ENCODE results near the gene C3orf85.
"Not testable (repeated sequence)": the region's sequence is repeated elsewhere in the genome, so short reads cannot be mapped to it uniquely, and the experiment has no call there.

Gene C3orf85

DNA sequence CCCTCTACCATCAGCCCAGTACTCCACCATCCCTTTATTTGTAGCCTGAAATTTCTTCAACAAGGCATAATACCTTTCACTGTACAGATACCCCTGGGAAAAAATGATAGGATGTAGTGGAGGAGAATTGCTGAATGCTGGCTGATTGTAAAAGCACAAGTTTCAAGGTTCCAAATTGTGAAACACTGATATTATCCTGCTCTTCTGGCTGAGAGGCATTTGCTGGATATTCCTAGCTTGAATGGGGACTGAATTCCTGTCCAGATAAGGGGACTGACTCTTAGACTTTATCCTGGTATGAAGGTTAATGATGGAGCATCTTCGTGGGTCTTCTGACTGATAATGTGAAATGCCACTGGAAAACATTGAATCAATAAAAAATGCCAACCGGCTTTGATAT is 9.0 kb upstream of the C3orf85 start:
- DNase-seq (no peak), ATAC-seq (replicated peaks) (no peak)
- peaks cover 0 to 2% of the 10 kb centered on the region in 2 donors for H3K36me3 Mint-ChIP-seq
- H3K4me1 Mint-ChIP-seq = peaks cover 4 to 5% of the 10 kb centered on the region in 2 donors
- no peak overlapping the region for H3K27ac Mint-ChIP-seq
- H3K27me3 Mint-ChIP-seq = no peaks in the 10 kb centered on the region
- no peak overlapping the region for H3K4me3 Mint-ChIP-seq
- peaks cover 2 to 3% of the 10 kb centered on the region in 2 donors for H3K9me3 Mint-ChIP-seq

DNA sequence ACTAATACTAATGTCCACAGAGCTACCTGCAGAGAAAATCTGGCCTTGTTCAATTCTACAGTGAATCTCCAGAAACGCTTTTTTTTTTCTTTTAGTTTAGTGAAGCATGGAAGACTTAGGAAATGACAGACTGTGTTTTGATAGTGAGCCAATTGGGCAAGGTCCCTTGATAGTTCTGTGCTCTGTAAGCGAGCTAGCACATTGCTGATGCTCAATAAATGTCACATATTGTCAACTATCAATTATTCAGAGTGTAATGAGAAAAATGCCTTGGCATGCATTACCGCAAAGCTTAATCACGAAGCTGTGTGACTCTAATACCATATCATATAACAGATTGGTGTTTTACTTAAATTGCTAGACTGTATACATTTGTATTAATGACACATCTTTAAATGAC is 5.2 kb upstream of the C3orf85 start:
- Mint-ChIP-seq H3K27me3 (no peaks in the 10 kb centered on the region), H3K27ac (no peak overlapping the region), H3K9me3 (peaks cover 2 to 3% of the 10 kb centered on the region in 2 donors), H3K4me1 (no peaks in the 10 kb centered on the region), H3K4me3 (no peak overlapping the region), H3K36me3 (no peaks in the 10 kb centered on the region)
- no peak for DNase-seq
- no peak for ATAC-seq (replicated peaks)

DNA sequence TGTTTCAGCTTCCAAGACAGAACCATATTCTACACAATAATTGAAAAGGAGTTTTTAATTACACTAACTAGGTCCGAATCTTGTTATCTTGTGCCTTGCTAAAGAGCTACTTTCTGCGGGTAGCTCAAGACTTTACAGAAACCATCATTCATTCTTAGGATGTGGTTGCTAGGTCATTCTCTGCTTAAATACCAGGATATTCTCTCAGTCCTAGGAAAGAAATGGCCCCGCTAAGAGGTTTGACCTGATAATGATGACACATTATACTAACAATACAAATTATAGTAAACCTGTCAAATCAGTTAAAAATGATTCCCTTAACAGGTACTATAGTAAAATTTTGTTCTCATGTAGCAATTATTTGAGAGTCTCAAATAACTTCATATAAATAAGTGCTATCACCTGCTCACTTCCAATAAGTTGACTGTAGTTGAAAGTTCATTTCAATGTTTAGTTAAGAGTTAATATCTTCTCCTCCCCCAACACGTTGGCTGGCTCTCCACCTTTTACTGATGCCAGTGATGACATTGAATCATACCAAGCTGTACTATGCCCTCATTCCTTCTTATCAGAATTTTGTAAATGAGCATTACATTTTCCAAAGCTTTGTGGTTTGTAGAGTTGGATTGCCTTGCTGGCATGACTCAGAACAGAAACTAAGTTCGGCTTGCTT is 3.6 kb upstream of the C3orf85 start:
- Mint-ChIP-seq H3K36me3 (no peaks in the 10 kb centered on the region), H3K4me3 (no peak overlapping the region), H3K4me1 (no peaks in the 10 kb centered on the region), H3K9me3 (peaks cover 2 to 3% of the 10 kb centered on the region in 2 donors), H3K27me3 (no peaks in the 10 kb centered on the region), H3K27ac (no peak overlapping the region)
- ATAC-seq (replicated peaks) = no peak
- DNase-seq = no peak

DNA sequence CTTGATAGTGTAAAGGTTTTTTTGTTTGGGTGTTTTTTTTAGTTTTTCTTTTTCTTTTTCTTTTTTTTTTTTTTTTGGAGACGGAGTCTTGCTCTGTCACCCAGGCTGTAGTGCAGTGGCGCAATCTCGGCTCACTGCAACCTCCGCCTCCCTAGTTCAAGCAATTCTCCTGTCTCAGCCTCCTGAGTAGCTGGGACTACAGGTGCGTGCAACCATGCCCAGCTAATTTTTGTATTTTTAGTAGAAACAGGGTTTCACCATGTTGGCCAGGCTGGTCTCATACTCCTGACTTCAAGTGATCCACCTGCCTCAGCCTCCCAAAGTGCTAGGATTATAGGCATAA is 3.1 kb upstream of the C3orf85 start:
- not testable (repeated sequence) for H3K27me3 Mint-ChIP-seq; H3K9me3 Mint-ChIP-seq; H3K27ac Mint-ChIP-seq; DNase-seq; H3K4me1 Mint-ChIP-seq; H3K36me3 Mint-ChIP-seq; ATAC-seq (replicated peaks); H3K4me3 Mint-ChIP-seq

DNA sequence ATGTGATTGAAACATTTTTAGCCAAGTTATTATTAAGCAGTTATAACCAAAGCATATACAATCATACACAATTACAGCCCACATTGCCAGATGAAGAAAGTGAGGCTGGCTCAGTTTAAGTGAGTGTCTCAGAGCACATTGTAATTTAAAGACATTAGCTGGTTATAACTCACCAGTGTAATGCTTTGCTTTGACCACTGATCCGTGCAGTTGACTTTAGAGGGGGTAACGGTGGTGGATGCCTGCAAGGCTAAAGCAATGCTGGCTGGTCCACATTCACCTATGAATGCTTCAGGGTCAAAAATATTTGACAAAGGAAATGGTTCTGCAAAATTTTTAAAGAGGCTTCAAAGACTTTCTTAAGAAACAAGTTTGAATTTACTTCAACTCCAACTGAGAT is 1.2 kb downstream of the C3orf85 start:
- no peaks in the 10 kb centered on the region for H3K4me1 Mint-ChIP-seq
- no peak overlapping the region for H3K27ac Mint-ChIP-seq
- H3K27me3 Mint-ChIP-seq = peaks cover 0 to 6% of the 10 kb centered on the region in 2 donors
- DNase-seq (no peak), ATAC-seq (replicated peaks) (no peak)
- H3K36me3 Mint-ChIP-seq = no peaks in the 10 kb centered on the region
- no peak overlapping the region for H3K4me3 Mint-ChIP-seq
- peaks cover 0 to 3% of the 10 kb centered on the region in 2 donors for H3K9me3 Mint-ChIP-seq

DNA sequence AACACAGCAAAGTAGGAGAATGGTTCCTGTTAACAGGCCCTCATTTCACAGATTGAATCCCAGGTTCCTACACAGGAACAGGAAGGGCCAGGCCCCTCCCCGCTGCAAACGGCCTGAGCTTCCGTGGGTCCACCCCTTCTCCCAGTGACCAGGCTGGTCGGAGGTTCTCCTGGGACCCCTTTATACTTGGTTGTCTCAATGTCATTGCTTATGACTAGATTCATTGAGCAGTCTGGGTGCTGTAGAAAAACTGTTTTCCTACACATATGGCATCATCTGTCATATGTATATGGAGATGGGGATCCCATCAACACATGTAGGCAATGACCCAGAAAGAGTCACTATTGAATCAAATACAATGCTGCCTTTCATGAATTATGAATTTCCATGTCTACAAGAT is 3.8 kb downstream of the C3orf85 start:
- Mint-ChIP-seq H3K27me3 (peaks cover 4 to 6% of the 10 kb centered on the region in 2 donors), H3K4me3 (no peak overlapping the region), H3K36me3 (no peaks in the 10 kb centered on the region), H3K4me1 (no peaks in the 10 kb centered on the region), H3K27ac (no peak overlapping the region), H3K9me3 (peaks cover 0 to 3% of the 10 kb centered on the region in 2 donors)
- DNase-seq (no peak), ATAC-seq (replicated peaks) (no peak)

DNA sequence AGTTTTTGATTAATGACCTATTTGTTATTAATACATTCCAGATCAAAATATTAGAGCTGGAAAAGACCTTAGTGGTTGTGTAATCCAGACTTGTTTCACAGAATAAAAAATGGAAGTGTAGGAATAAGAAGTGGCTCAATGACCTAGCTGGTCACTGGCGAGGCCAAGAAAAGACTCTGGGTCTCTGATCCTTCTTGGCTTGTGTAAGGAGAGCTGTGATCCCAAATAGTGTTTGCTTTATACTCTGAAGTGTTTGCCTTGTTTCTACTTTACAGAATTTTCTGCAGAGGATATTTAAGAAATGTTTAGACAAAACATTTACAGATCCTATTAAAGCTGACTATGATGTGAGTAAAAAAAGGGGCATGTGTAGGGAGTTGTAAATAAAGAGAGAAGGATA is 7.1 kb downstream of the C3orf85 start:
- no peaks in the 10 kb centered on the region for H3K36me3 Mint-ChIP-seq
- H3K4me1 Mint-ChIP-seq = no peaks in the 10 kb centered on the region
- no peak overlapping the region for H3K4me3 Mint-ChIP-seq
- H3K27ac Mint-ChIP-seq = no peak overlapping the region
- DNase-seq (no peak), ATAC-seq (replicated peaks) (no peak)
- H3K27me3 Mint-ChIP-seq = peaks cover 4 to 6% of the 10 kb centered on the region in 2 donors
- H3K9me3 Mint-ChIP-seq = peaks cover 0 to 3% of the 10 kb centered on the region in 2 donors

DNA sequence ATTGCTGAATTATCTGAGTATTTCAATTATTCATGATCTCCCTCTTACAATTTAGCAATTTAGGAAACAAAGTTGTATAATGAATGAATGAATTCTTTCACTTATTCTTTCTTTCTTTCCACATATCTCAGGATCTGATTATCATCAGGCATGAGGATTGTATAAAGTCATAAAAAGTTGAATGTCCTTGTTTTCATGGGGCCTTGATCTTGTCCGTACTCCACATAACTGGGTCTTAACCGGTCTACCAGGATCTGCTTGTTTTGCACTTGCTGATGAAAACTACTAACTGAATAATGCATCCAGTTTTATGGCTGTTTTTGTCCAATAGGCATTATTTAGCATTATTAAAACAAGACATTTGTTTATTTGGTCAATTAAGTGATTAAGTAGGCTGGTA is 12.6 kb downstream of the C3orf85 start:
- no peak for DNase-seq
- no peaks in the 10 kb centered on the region for H3K36me3 Mint-ChIP-seq
- H3K4me1 Mint-ChIP-seq = no peaks in the 10 kb centered on the region

DNA sequence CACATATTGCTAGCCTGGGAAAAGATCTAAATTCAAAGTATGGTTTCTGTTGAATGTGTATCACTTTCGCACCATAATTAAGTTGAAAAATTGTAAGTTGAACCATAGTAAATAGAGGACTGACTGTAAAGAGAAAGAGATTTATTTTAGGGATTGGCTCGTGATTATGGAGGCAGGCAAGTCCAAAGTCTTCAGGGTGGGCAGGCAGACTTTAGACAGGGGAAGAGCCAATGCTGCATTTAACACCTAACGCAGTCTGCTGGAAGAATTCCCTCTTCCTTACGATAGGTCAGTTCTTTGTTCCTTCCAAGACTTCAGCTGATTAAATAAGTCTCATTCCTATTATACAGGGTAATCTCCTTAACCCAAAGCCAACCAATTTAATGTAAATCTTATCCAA is 15.8 kb downstream of the C3orf85 start:
- Mint-ChIP-seq H3K9me3 (no peaks in the 10 kb centered on the region), H3K4me3 (no peak overlapping the region), H3K27ac (no peak overlapping the region), H3K36me3 (no peaks in the 10 kb centered on the region), H3K27me3 (no peaks in the 10 kb centered on the region), H3K4me1 (no peaks in the 10 kb centered on the region)
- no peak for DNase-seq
- no peak for ATAC-seq (replicated peaks)

More for the DNA sequence above, 12.6 kb downstream of the C3orf85 start:
- no peaks in the 10 kb centered on the region for H3K9me3 Mint-ChIP-seq
- H3K27me3 Mint-ChIP-seq = peaks cover 0 to 4% of the 10 kb centered on the region in 2 donors
- ATAC-seq (replicated peaks) = no peak
- no peak overlapping the region for H3K4me3 Mint-ChIP-seq
- H3K27ac Mint-ChIP-seq = no peak overlapping the region

DNA sequence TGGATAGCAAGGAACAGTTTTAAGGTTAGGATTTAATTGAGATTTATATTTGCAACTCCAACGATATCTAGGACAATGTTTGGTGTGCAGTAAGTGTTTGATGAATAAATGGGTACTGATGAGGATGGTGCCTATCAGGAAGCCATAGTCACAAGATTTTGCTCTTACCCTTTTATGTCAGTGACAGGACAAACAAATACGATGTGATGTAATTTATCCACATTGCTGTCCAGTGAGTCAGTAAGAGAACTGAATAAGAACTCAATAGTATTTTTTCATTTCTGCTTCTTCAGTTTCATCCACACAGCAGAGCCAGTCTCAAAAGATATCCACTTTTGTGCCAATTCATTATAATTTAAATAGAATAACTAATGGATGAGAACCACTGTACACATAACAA is 18.5 kb downstream of the C3orf85 start:
- no peaks in the 10 kb centered on the region for H3K36me3 Mint-ChIP-seq
- H3K27ac Mint-ChIP-seq = no peak overlapping the region
- no peak for DNase-seq
- no peaks in the 10 kb centered on the region for H3K4me1 Mint-ChIP-seq
- H3K9me3 Mint-ChIP-seq = peaks cover 0 to 4% of the 10 kb centered on the region in 2 donors
- no peak overlapping the region for H3K4me3 Mint-ChIP-seq
- no peak for ATAC-seq (replicated peaks)
- H3K27me3 Mint-ChIP-seq = no peaks in the 10 kb centered on the region

DNA sequence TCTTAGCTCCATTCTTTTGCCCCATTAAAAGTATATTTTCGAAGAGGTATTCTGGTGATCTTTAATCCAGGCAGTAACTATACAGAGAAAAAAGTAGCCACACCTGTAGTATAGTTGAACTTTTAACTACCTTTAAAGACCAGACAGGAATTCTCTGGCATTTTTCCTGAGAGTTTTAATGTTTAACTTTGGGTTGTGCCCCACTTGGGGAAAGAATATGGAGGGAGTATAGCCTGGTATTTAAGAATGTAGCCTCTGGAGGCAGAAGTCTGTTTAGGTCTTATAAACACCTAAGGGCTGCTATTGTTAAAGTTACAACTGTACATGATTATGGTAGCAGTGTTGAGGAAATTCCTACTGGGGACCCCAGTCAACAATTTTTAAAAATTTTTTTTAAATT is 19.3 kb downstream of the C3orf85 start:
- no peaks in the 10 kb centered on the region for H3K27me3 Mint-ChIP-seq
- H3K9me3 Mint-ChIP-seq = peaks cover 0 to 4% of the 10 kb centered on the region in 2 donors
- no peak overlapping the region for H3K4me3 Mint-ChIP-seq
- H3K4me1 Mint-ChIP-seq = no peaks in the 10 kb centered on the region
- no peak for DNase-seq
- H3K36me3 Mint-ChIP-seq = no peaks in the 10 kb centered on the region
- ATAC-seq (replicated peaks) = no peak
- H3K27ac Mint-ChIP-seq = no peak overlapping the region

DNA sequence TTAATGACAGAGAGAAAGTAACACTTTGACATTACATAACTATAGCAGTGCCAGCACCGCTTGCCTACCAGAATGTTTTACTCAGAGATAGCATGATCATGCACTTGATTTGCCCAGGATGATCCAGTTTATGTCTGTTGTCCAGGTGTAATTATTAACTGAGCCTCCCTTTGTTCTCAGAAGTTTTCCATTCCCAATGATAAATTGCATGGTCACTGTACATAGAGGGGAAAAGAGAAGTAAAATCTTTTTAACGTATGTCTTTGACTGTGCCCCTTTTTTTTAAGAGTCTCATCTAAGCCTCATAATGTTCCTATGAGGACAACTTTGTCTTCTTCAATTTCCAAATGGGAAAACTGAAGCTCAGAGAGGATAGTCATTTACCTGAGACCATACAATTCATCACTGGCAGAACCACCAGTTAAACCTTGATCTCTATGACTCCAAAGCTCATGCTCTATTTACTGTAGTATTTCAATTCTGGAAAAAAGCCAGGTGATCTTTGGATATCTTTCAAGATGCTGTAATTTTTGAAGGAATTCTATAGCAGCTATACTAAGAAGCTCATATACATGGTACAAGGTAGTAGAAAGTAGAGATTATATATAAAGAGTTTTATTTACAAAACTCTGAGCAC is 25.1 kb downstream of the C3orf85 start:
- Mint-ChIP-seq H3K4me1 (no peaks in the 10 kb centered on the region), H3K9me3 (peaks cover 0 to 4% of the 10 kb centered on the region in 2 donors), H3K27ac (no peak overlapping the region), H3K4me3 (no peak overlapping the region), H3K27me3 (peaks cover 3 to 6% of the 10 kb centered on the region in 2 donors), H3K36me3 (no peaks in the 10 kb centered on the region)
- DNase-seq (no peak), ATAC-seq (replicated peaks) (no peak)

DNA sequence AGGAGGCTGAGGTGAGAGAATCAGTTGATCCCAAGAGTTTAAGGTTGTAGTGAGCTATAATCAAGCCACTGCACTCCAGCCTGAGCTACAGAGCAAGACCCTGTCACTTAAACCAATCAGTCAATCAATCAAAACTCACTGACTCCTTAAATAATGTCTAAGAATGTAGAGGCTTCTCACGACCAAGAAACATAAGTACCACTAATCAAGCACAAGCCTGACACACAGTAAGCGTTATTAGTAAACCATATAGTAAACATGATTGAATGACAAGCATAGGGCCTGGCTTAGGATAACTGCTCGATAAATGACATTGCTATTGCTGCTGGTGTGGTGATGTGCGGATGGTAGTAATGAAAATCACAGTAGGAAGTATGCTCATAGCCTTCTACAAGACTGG is 29.4 kb downstream of the C3orf85 start:
- Mint-ChIP-seq H3K4me3 (no peak overlapping the region), H3K4me1 (no peaks in the 10 kb centered on the region), H3K9me3 (no peaks in the 10 kb centered on the region), H3K27me3 (peaks cover 3 to 6% of the 10 kb centered on the region in 2 donors), H3K36me3 (no peaks in the 10 kb centered on the region), H3K27ac (no peak overlapping the region)
- no peak for DNase-seq
- no peak for ATAC-seq (replicated peaks)

DNA sequence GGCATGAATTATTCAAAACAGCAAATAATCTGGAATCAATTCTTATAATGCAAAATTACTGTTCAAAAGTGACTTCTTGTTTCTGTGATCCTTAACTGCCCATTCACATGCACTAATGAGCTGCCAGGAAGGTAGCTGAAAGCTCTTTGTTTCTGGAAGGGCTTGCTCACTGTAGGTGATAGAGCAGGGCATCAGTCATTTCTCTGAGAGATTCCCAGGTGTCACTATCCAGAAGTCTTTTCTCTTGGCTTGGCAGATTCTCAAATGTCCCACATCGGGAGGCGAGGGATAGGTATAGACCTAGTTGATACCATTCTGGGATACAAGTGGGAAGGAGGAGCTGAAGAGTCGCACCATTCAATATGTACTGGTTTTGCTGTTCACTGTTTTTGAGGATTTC is 35.0 kb downstream of the C3orf85 start:
- ATAC-seq (replicated peaks) (no peak), DNase-seq (no peak)
- Mint-ChIP-seq H3K27me3 (peaks cover 0 to 5% of the 10 kb centered on the region in 2 donors), H3K4me1 (no peaks in the 10 kb centered on the region), H3K36me3 (no peaks in the 10 kb centered on the region), H3K9me3 (peaks cover 0 to 5% of the 10 kb centered on the region in 2 donors), H3K27ac (no peak overlapping the region), H3K4me3 (no peak overlapping the region)

DNA sequence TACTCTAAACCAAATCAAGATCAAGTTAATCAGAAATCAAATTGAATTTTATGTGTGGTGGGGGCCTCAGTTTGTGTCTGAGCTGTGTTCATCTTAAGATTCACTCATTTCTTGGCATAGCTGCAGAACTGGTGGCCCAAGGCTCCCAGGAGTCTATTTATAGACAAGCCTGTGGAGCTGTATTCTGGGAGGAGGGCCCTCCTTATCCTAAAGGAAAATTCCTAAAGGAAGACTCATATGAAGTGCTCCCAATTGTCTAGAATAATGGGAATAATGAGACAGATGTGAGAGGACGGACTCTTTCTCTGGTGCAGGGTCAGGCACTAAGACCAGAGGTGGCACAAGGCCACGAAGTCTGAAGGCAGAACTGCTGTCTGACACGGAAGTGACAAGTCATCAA is 38.9 kb downstream of the C3orf85 start:
- peaks cover 0 to 5% of the 10 kb centered on the region in 2 donors for H3K9me3 Mint-ChIP-seq
- H3K4me1 Mint-ChIP-seq = no peaks in the 10 kb centered on the region
- H3K4me3 Mint-ChIP-seq = no peak overlapping the region
- H3K36me3 Mint-ChIP-seq = no peaks in the 10 kb centered on the region
- no peak for DNase-seq
- H3K27me3 Mint-ChIP-seq = peaks cover 0 to 5% of the 10 kb centered on the region in 2 donors
- ATAC-seq (replicated peaks) = no peak
- H3K27ac Mint-ChIP-seq = no peak overlapping the region
